NCI-H1092 treated with DMSO at 0.1 percent for 48 hours (cell line): Measurements from ENCODE around the gene TMEM26.

ENCODE experiments used
- DNase-seq: peaks from one replicate; lab custom pipeline; 2025; lab: John Stamatoyannopoulos, UW

TMEM26 gene

DNA sequence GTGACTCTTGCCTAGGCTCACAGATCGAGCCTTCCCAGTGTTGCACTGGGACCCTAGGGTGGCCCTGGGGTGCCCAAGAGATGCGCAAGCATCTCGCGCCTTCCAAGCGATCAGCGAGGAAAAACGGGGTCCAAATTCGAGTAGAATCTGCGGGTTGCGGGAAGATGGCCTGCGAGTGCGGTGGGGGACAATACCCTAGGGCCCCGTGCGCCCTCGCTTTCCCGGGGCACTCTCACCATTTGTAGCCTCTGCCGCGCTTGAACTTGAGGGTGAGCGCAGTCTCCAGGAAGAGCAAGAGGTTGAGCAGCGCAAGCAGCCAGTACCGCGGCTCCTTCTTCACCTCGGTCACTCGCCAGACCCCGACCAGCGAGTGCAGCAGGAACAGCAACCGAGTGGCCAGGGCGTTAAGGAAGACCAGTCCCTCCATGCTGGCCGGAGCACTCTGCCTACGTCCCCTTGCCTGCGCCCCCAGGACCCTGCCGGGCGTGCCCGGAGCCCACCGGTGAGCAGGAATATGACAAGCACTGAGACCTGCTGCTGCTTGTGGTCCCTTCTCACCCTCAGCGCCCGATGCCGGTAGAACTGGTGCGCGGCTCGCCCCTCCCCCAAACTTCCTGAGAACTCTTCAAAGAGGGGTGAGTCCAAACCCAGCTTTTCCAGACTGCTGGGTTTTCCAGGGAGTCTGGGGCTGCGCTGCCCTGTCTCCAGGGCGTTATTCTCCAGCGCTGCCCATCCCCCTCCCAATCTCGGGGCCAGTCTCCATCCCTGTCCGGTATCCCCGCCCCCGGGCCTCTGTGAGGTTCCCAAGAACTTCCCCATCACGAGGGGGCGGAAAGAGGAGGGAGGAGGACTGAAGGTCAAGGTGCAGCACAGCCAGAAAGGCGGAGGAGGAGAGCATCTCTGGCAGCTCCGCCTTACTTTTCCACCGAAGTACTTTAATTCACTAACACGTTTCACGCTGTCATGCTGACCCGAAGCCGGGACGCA, at the start of gene TMEM26:
Gene TMEM26 (minus strand): TSS at position 727 of the 987 bp plus-strand sequence. CDS start 300 bp downstream, at position 427.
- no peak for DNase-seq

- DNase-seq: no peak
Measured at GRCh38 chr10:61500460-61500859, 47.3 kb upstream of the TMEM26 start.

GRCh38 chr10:61492364-61492995, 39.3 kb upstream of the TMEM26 start:
- no peak for DNase-seq

- no peak for DNase-seq
Measured at GRCh38 chr10:61487506-61487905, 34.3 kb upstream of the TMEM26 start.

DNA sequence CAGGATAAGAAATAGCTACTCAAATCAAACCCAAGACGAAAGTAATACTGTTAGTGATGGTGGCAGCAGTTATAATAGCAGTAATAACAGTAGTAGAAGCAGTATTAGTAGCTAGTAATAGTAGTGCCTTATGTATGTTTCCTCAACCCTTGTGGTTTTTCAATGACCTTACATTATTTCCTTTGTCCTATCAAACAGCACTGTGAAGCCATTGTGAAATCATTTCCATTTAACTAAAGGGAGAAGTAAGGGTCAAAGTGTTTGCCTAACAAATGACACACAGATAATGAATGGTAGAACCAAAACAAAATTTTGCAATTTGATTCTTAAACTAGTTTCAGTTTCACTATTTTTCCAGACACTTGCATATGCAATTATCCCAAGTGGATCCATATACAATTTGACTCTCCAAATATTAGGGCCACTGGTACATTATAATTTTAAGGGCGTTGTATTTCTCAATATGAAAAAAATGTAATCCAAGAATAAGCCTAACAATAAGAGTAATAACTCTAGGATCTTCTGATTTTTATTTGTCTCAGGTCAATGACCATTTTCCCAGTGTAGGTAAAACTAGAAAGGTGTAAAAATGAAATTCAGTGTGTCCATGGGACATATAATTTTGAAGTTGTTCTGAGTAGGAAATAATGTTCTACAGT, 33.7 kb upstream of the TMEM26 start:
- no peak for DNase-seq

DNA sequence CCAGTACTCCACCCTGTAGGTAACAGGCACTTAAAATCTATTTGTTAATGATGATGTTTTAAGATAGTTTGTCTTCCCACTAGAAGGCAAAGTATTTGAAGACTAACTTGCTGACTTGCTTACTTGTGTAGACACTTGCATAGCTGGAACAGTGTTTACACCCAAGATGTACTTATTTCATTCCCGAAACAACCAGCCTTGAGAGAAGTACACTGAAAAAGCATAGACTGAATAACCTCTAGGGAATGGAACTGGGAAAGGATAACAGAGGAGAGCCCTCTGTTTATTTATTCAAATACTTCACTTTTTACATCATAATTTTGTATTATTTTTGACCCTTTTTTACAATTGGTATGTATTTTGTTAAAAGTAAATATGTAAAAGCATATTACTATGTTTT, 33.1 kb upstream of the TMEM26 start:
- DNase-seq: no peak

DNA sequence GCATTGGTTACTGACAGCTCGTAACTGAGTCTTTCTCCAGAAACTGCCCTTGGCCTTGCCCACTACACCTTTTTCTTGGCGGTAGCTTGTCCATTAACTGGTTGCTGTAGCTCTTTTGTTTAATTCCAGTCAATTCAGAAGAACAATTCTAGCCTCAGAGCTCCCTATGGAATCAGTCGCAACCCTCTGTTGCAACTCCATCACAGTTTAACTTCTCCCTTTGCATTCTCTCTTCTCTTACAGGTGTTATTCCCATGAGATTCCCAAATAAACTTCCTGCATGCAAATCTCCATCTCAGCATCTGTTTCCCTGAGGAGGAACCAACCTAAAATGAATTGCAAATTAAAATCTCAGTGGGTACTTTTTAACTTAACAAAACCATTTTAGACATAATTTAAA, 28.4 kb upstream of the TMEM26 start:
- DNase-seq: no peak

- no peak for DNase-seq
Measured at GRCh38 chr10:61480208-61480607, 27.0 kb upstream of the TMEM26 start.

- no peak for DNase-seq
Measured at GRCh38 chr10:61478621-61479312, 25.6 kb upstream of the TMEM26 start.

DNA sequence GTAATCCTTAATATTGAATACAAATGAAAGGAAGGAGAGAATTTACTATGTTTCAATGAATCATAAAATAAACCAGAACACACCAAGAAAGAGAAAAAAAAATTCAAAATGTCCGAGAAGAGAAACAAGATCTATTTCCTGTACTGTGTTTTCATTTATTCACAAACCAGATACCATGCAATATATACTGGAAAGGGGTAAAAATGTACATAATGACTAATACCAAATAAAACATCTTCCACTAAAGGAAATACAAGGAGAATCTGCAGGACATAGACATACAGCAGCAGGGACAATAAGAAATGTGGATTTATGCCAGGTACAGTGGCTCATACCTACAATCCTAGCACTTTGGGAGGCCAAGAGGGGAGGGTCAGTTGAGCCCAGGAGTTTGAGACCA, 24.3 kb upstream of the TMEM26 start:
- DNase-seq: no peak

- no peak for DNase-seq
Measured at GRCh38 chr10:61476529-61476928, 23.3 kb upstream of the TMEM26 start.

GRCh38 chr10:61475449-61475873, 22.3 kb upstream of the TMEM26 start:
- no peak for DNase-seq

- no peak for DNase-seq
Measured at GRCh38 chr10:61472090-61472674, 19.0 kb upstream of the TMEM26 start.

GRCh38 chr10:61471491-61471890, 18.3 kb upstream of the TMEM26 start:
- no peak for DNase-seq

GRCh38 chr10:61470740-61471139, 17.6 kb upstream of the TMEM26 start:
- no peak for DNase-seq

- no peak for DNase-seq
Measured at GRCh38 chr10:61465901-61466632, 12.9 kb upstream of the TMEM26 start.

DNA sequence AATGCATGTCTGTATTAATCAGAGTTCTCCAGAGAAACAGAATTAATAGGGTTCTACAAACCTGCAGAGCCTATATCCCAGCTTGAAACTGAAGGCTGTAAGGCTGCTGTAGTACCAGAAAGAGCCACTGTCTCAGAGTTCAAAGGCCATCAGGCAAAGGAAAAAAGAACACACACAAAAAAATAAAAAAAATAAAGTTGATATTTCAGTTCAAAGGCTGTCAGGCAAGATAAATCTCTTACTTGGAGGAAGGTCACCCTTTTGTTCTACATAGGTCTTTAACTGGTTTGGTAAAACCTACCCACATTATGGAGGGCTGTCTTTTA, 12.0 kb upstream of the TMEM26 start:
- no peak for DNase-seq

- no peak for DNase-seq
Measured at GRCh38 chr10:61464461-61465170, 11.4 kb upstream of the TMEM26 start.

DNA sequence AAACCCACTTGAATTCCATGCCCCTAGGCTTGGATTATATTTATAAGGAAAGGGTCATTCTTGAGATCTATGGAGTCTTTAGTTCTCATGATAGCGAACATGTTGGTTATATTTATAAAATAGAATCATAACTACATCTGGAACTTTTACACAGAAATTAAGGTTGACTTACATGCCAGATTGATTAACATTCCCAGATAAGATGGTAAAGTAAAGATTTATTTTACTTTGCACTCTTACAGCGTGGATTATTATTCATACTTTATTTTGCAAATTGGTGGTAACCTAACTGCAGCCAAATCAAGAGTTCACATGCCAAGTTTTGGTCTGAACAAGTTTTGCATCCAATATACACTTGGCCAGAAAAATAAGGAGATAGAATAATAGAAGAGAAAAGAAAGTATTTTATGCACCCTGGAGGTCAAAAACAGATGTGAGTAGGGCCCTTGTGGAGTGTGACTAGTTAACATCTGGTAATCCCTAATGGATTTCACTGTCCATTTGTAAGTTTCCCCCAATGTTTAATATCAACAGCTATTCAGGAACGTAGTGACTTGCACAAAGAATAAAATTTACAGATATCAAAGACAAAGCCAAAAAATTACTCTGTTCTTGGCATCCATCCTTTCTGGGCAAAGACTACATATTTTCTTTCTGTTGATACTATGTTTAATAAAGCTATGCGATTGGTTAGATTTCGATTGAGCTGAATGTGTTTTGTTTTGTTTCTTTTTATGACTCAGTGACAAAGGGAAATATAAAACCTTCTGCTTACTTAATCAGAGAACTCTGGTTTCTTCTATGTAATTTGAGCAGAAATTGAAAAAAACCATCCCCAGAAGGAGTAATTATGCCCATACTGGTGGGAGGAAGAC, 10.1 kb upstream of the TMEM26 start:
- DNase-seq: no peak
